A549 (cell line): ENCODE data around the gene EPB41L1. TPM values are rescaled to one million over a fixed set of nuclear protein-coding genes. Genes with fewer than 3 reads are reported as not detected.
"Not testable (repeated sequence)": the region's sequence is repeated elsewhere in the genome, so short reads cannot be mapped to it uniquely, and the experiment has no call there.

Experiments used
- ATAC-seq, 2 experiments: fragments of 200-7000 bp in 1 of 2; fragments of >200 bp in 1 of 2; cut with Nextera tagmentation in 1 of 2; cut with Tn5 transposase in 1 of 2; 3 replicates each; pipeline versions ENCODE4 v1.8.0 to v1.9.1; 2018 to 2020; ENCODE audit warnings: mild to moderate bottlenecking in 1 of 2, moderate library complexity in 1 of 2
- CTCF ChIA-PET: fragments of 300-600 bp; sonication (Branson Sonifier 250); formaldehyde crosslinking; extraction: SDS; loops from one replicate; lab custom pipeline; 2021; ENCODE audit warnings: antibody characterized with exemption, inconsistent platforms; lab: Yijun Ruan, JAX
- POLR2A ChIA-PET: fragments of 350-600 bp; formaldehyde crosslinking; extraction: SDS; loops from one replicate; lab custom pipeline; 2021; ENCODE audit warnings: antibody characterized with exemption, inconsistent platforms; lab: Yijun Ruan, JAX
- DNase-seq, 2 experiments: peaks; one replicate each; pipeline versions ENCODE4 v3.0.0 to v3.0.0-alpha.2; 2011 to 2016; ENCODE audit warnings: low read depth in 1 of 2, low spot score in 1 of 2
- FAIRE-seq: peaks from 2 replicates; lab custom pipeline; 2011; peaks lifted over from hg19 to GRCh38; lab: Jason Lieb, UNC
- H3K27ac ChIP-seq, 2 experiments: fragments of >200 bp; sonication (Bioruptor Twin); formaldehyde crosslinking; 3 replicates each; pipeline ENCODE4 v1.5.1; 2016 to 2017
- H3K4me1 ChIP-seq: fragments of >200 bp; sonication (Bioruptor Twin); formaldehyde crosslinking; 3 replicates; pipeline ENCODE4 v1.6.1; 2016
- H3K4me2 ChIP-seq: fragments of >200 bp; sonication (Bioruptor Twin); formaldehyde crosslinking; 3 replicates; pipeline ENCODE4 v1.6.1; 2016
- H3K4me3 ChIP-seq: fragments of >200 bp; sonication (Bioruptor Twin); formaldehyde crosslinking; 3 replicates; pipeline ENCODE4 v1.5.1; 2016
- H3K9me3 ChIP-seq: fragments of >200 bp; sonication (Bioruptor Twin); formaldehyde crosslinking; 3 replicates; pipeline ENCODE4 v1.6.1; 2016
- ATOH8 ChIP-seq: fragments of 250-450 bp; sonication (Bioruptor Pico); IDR thresholded peaks from 2 replicates; pipeline ENCODE4 v1.5.0; 2020; ENCODE audit warnings: low read depth, mild to moderate bottlenecking, moderate library complexity
- BCL3 ChIP-seq: fragments of >200 bp; sonication (Bioruptor Twin); formaldehyde crosslinking; IDR thresholded peaks from 3 replicates; pipeline ENCODE4 v1.6.1; 2016
- CTCF ChIP-seq: fragments of >200 bp; sonication (Bioruptor Twin); formaldehyde crosslinking; IDR thresholded peaks from 3 replicates; pipeline ENCODE4 v1.5.1; 2016
- EHF ChIP-seq: fragments of 250-450 bp; sonication (Bioruptor Pico); IDR thresholded peaks from 2 replicates; pipeline ENCODE4 v1.5.0; 2020; ENCODE audit warnings: mild to moderate bottlenecking
- FOSL2 ChIP-seq, 2 experiments: fragments of 450-650 bp in 1 of 2; fragments of >200 bp in 1 of 2; sonication (Bioruptor Twin) in 1 of 2; formaldehyde crosslinking; IDR thresholded peaks; 2 replicates each; pipeline versions ENCODE4 v1.5.0 to v1.6.1; 2016 to 2020; ENCODE audit warnings: mild to moderate bottlenecking in 1 of 2, moderate library complexity in 1 of 2
- FOXS1 ChIP-seq: fragments of 250-450 bp; sonication (Bioruptor Pico); IDR thresholded peaks from 2 replicates; pipeline ENCODE4 v1.5.0; 2020; ENCODE audit warnings: mild to moderate bottlenecking, moderate library complexity
- HEYL ChIP-seq: fragments of 250-450 bp; sonication (Bioruptor Pico); IDR thresholded peaks from 2 replicates; pipeline ENCODE4 v1.8.0; 2021; ENCODE audit warnings: mild to moderate bottlenecking, moderate library complexity
- HOXA7 ChIP-seq: fragments of 250-450 bp; sonication (Bioruptor Pico); IDR thresholded peaks from 2 replicates; pipeline ENCODE4 v1.5.0; 2020; ENCODE audit warnings: mild to moderate bottlenecking, moderate library complexity
- JUN ChIP-seq, 2 experiments: fragments of >200 bp; sonication (Bioruptor Twin); formaldehyde crosslinking; IDR thresholded peaks; 2 replicates in 1 of 2; 3 replicates in 1 of 2; pipeline ENCODE4 v1.6.1; 2016 to 2017
- JUNB ChIP-seq: fragments of >200 bp; sonication (Bioruptor Twin); formaldehyde crosslinking; IDR thresholded peaks from 2 replicates; pipeline ENCODE4 v1.6.1; 2016
- KDM5A ChIP-seq: fragments of 200-600 bp; sonication (generic); IDR thresholded peaks from 2 replicates; pipeline ENCODE4 v1.6.1; 2016; ENCODE audit warnings: antibody characterized with exemption, mild to moderate bottlenecking
- MAFK ChIP-seq: fragments of 450-650 bp; IDR thresholded peaks from 2 replicates; pipeline ENCODE4 v1.6.1; 2014; ENCODE audit not compliant: partially characterized antibody
- MAZ ChIP-seq: fragments of 150-350 bp; IDR thresholded peaks from 2 replicates; pipeline ENCODE4 v1.6.1; 2014; ENCODE audit warnings: antibody characterized with exemption, low read depth, low read length, borderline replicate concordance
- MYC ChIP-seq: IDR thresholded peaks from 2 replicates; pipeline ENCODE4 v1.6.1; 2012; ENCODE audit warnings: mild to moderate bottlenecking, inconsistent platforms, low read length, improper control_type of control experiment, borderline replicate concordance
- PHF8 ChIP-seq: fragments of 200-600 bp; sonication (generic); IDR thresholded peaks from 2 replicates; pipeline ENCODE4 v1.6.1; 2016; ENCODE audit warnings: low read depth, mild to moderate bottlenecking, antibody characterized with exemption, moderate library complexity, borderline replicate concordance
- RAD21 ChIP-seq, 2 experiments: fragments of >200 bp in 1 of 2; sonication (Bioruptor Twin) in 1 of 2; formaldehyde crosslinking in 1 of 2; IDR thresholded peaks in 1 of 2; conservative IDR thresholded peaks in 1 of 2; 2 replicates in 1 of 2; 3 replicates in 1 of 2; pipeline ENCODE4 v1.6.1; 2012 to 2018; ENCODE audit warnings: inconsistent platforms in 1 of 2
- RFX5 ChIP-seq: fragments of 450-650 bp; IDR thresholded peaks from 2 replicates; pipeline ENCODE4 v1.7.1; 2014; ENCODE audit warnings: antibody characterized with exemption, mild to moderate bottlenecking, moderate library complexity
- TP53 ChIP-seq: fragments of 250-450 bp; sonication (Bioruptor Pico); IDR thresholded peaks from 2 replicates; pipeline ENCODE4 v1.5.0; 2021; ENCODE audit warnings: mild to moderate bottlenecking, moderate library complexity
- ZC3H11A ChIP-seq: fragments of 450-650 bp; IDR thresholded peaks from 2 replicates; pipeline ENCODE4 v1.6.1; 2014; ENCODE audit warnings: antibody characterized with exemption, mild to moderate bottlenecking
- ZFP36 ChIP-seq: fragments of 450-650 bp; IDR thresholded peaks from 2 replicates; pipeline ENCODE4 v1.6.1; 2014; ENCODE audit warnings: borderline replicate concordance; ENCODE audit not compliant: partially characterized antibody
- WGBS: methylation state at CpG from one replicate; pipeline ENCODE4 v1.1.6; 2017; ENCODE audit errors: missing lambda C conversion rate; 5-methylcytosine and 5-hydroxymethylcytosine counted together
- polyA plus RNA-seq, 4 experiments: library from polyadenylated mRNA; depleted of rRNA in 3 of 4; stranded (reverse); fragments of >200 nt; fragmentation: RNase III in 1 of 4; extraction: RNeasy Plus Mini Kit Qiagen cat#74134 plus additional on column Dnase treatment in 1 of 4; gene quantifications; 2 replicates in 3 of 4; 3 replicates in 1 of 4; pipeline ENCODE4 v1.2.3, GENCODE V29; 2011 to 2017

Gene EPB41L1
- polyA plus RNA-seq, 2 of the 4 experiments (the other 2 are of a cell fraction), result 45.9 to 94.4 TPM

GRCh38 chr20:36135159-36135558 is 19.4 kb upstream of the EPB41L1 start:
- DNase-seq, result no peak
- H3K27ac ChIP-seq, result peak overlapping the region in 1 of 2 experiments; percentile 52; a peak in 3 of 6 replicates
- H3K4me1 ChIP-seq, result peaks cover 30% of the 10 kb centered on the region
- CTCF ChIA-PET, result interaction anchor here (1.2 to 10.8 kb wide), 3 partner anchors 9 to 148 kb away, joined by 3 to 516 read pairs (median 8); no protein-coding TSS in a partner anchor
- H3K4me2 ChIP-seq, result no peak overlapping the region
- WGBS, result 90% methylated on average over 6 of the region's 6 CpGs
- no peaks in the 10 kb centered on the region for H3K9me3 ChIP-seq
- POLR2A ChIA-PET, result no interaction called here
- ATAC-seq, result no peak
- no peak overlapping the region for H3K4me3 ChIP-seq
- FAIRE-seq, result no peak
- TF ChIP-seq FOXS1 (CRISPR knock-in tag) (no peak), ZC3H11A (no peak), TP53 (CRISPR knock-in tag) (no peak), ATOH8 (CRISPR knock-in tag) (no peak), MAFK (no peak), JUNB (no peak), HOXA7 (CRISPR knock-in tag) (no peak), ZFP36 (no peak)

GRCh38 chr20:36135821-36136220 is 18.7 kb upstream of the EPB41L1 start:
- ChIA-PET CTCF (interaction anchor here (0.6 to 10.8 kb wide), 6 partner anchors 33 to 1185 kb away, joined by 3 to 516 read pairs (median 4); no protein-coding TSS in a partner anchor), POLR2A (no interaction called here)
- H3K27ac ChIP-seq, result peak overlapping the region in 1 of 2 experiments; percentile 52; a peak in 3 of 6 replicates
- no peak overlapping the region for H3K4me3 ChIP-seq
- TF ChIP-seq MYC (no peak), RFX5 (no peak), KDM5A (no peak), EHF (CRISPR knock-in tag) (no peak), MAZ (no peak), BCL3 (no peak)
- H3K4me1 ChIP-seq, result peaks cover 30% of the 10 kb centered on the region
- FAIRE-seq (no peak), DNase-seq (no peak), ATAC-seq (no peak)
- no peaks in the 10 kb centered on the region for H3K9me3 ChIP-seq
- WGBS, result 73% methylated on average over 3 of the region's 3 CpGs
- no peak overlapping the region for H3K4me2 ChIP-seq

- H3K4me3 ChIP-seq; H3K4me2 ChIP-seq; ATAC-seq; DNase-seq; H3K9me3 ChIP-seq; FAIRE-seq; TF ChIP-seq FOSL2 (IDR thresholded peaks at IDR 0.05): not testable (repeated sequence)
- POLR2A ChIA-PET, result interaction anchor here (0.5 kb wide), 1 partner anchor 521 kb away, joined by 6 read pairs; no protein-coding TSS in a partner anchor
- TF ChIP-seq FOSL2 (CRISPR knock-in tag; IDR thresholded peaks at IDR 0.05), result peak; percentile 32; the same call in 1 of the 2 replicates
- 89% methylated on average over 11 of the region's 11 CpGs for WGBS
- Histone ChIP-seq H3K27ac (peak overlapping the region in 1 of 2 experiments; percentile 69; a peak in 3 of 6 replicates), H3K4me1 (peaks cover 30% of the 10 kb centered on the region)
- CTCF ChIA-PET, result interaction anchor here (0.7 to 10.8 kb wide), 15 partner anchors 10 to 810 kb away, joined by 3 to 516 read pairs (median 19); partner anchors contain the start of gene SCAND1
Measured at GRCh38 chr20:36137313-36137712, 17.2 kb upstream of the EPB41L1 start.

- peaks cover 39% of the 10 kb centered on the region for H3K4me1 ChIP-seq
- POLR2A ChIA-PET, result no interaction called here
- WGBS, result 72% methylated on average over 2 of the region's 2 CpGs
- FAIRE-seq, result no peak
- H3K4me2 ChIP-seq, result no peak overlapping the region
- no peak overlapping the region for H3K27ac ChIP-seq
- no peak for ATAC-seq
- CTCF ChIA-PET, result interaction anchor here (1.4 to 10.8 kb wide), 4 partner anchors 15 to 154 kb away, joined by 3 to 516 read pairs (median 13); no protein-coding TSS in a partner anchor
- DNase-seq, result no peak
- no peaks in the 10 kb centered on the region for H3K9me3 ChIP-seq
- H3K4me3 ChIP-seq, result no peak overlapping the region
- TF ChIP-seq RAD21 (conservative IDR thresholded peaks at IDR 0.05 in 1 of 2, IDR thresholded peaks at IDR 0.05 in 1 of 2) (no peak), PHF8 (no peak), FOSL2 (IDR thresholded peaks at IDR 0.05) (no peak), FOSL2 (CRISPR knock-in tag; IDR thresholded peaks at IDR 0.05) (no peak), JUN (IDR thresholded peaks at IDR 0.05) (no peak), HEYL (CRISPR knock-in tag) (no peak), CTCF (peak; percentile 8; the same call in 1 of the 3 replicates)
Measured at GRCh38 chr20:36141310-36141709, 13.2 kb upstream of the EPB41L1 start.
